HCT116 (cell line): Measurements from ENCODE around the gene POF1B.
"Not testable (repeated sequence)": the region's sequence is repeated elsewhere in the genome, so short reads cannot be mapped to it uniquely, and the experiment has no call there.

Experiments
- CTCF ChIP-seq, 3 experiments: fragments of 200-600 bp in 1 of 3; sonication (generic) in 1 of 3; IDR thresholded peaks in 2 of 3; conservative IDR thresholded peaks in 1 of 3; 2 replicates each; pipeline ENCODE4 v1.5.1; 2012 to 2017; ENCODE audit warnings: low read depth in 2 of 3, low read length in 2 of 3, antibody characterized with exemption in 1 of 3, borderline replicate concordance in 1 of 3, control low read depth in 1 of 3, mild to moderate bottlenecking in 1 of 3, mixed read lengths in 1 of 3, mixed run types in 1 of 3, moderate library complexity in 1 of 3; ENCODE audit not compliant: insufficient read depth in 1 of 3
- EZH2 ChIP-seq: fragments of 200-600 bp; sonication (generic); IDR thresholded peaks from 2 replicates; pipeline ENCODE4 v1.6.1; 2017; ENCODE audit warnings: antibody characterized with exemption, mixed run types
- JUND ChIP-seq: IDR thresholded peaks from 2 replicates; pipeline ENCODE4 v1.6.1; 2012
- POLR2A ChIP-seq: IDR thresholded peaks from 2 replicates; pipeline ENCODE4 v1.7.0; 2011; ENCODE audit warnings: borderline replicate concordance; ENCODE audit not compliant: insufficient read depth, insufficient read length; ENCODE audit errors: extremely low read depth
- RAD21 ChIP-seq: IDR thresholded peaks from 2 replicates; pipeline ENCODE4 v1.6.1; 2012; ENCODE audit warnings: low read depth, mild to moderate bottlenecking
- ZNF274 ChIP-seq: fragments of 200-500 bp; sonication (Bioruptor generic); IDR thresholded peaks from 2 replicates; pipeline ENCODE4 v1.6.1; 2014; ENCODE audit warnings: mild to moderate bottlenecking, low read depth, low read length, inconsistent platforms
- TF ChIP-seq, protein P1 (sequence below): IDR thresholded peaks from 2 replicates; pipeline ENCODE4 v1.6.1; 2012; ENCODE audit warnings: low read depth

DNA sequence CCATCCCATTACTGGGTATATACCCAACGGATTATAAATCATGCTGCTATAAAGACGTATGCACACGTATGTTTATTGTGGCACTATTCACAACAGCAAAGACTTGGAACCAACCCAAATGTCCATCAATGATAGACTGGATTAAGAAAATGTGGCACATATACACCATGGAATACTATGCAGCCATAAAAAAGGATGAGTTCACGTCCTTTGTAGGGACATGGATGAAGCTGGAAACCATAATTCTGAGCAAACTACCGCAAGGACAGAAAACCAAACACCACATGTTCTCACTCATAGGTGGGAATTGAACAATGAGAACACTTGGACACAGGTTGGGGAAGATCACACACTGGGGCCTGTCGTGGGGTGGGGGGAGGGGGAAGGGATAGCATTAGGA, 94.2 kb downstream of the POF1B start:
- TF ChIP-seq RAD21; ZNF274; POLR2A; EZH2; CTCF (IDR thresholded peaks at IDR 0.05 in 2 of 3, conservative IDR thresholded peaks at IDR 0.05 in 1 of 3; ENCODE audit: borderline replicate concordance in 1 of 3, insufficient read depth in 1 of 3, low read depth in 2 of 3, low read length in 2 of 3); JUND: not testable (repeated sequence)
- TF ChIP-seq, protein P1, sequence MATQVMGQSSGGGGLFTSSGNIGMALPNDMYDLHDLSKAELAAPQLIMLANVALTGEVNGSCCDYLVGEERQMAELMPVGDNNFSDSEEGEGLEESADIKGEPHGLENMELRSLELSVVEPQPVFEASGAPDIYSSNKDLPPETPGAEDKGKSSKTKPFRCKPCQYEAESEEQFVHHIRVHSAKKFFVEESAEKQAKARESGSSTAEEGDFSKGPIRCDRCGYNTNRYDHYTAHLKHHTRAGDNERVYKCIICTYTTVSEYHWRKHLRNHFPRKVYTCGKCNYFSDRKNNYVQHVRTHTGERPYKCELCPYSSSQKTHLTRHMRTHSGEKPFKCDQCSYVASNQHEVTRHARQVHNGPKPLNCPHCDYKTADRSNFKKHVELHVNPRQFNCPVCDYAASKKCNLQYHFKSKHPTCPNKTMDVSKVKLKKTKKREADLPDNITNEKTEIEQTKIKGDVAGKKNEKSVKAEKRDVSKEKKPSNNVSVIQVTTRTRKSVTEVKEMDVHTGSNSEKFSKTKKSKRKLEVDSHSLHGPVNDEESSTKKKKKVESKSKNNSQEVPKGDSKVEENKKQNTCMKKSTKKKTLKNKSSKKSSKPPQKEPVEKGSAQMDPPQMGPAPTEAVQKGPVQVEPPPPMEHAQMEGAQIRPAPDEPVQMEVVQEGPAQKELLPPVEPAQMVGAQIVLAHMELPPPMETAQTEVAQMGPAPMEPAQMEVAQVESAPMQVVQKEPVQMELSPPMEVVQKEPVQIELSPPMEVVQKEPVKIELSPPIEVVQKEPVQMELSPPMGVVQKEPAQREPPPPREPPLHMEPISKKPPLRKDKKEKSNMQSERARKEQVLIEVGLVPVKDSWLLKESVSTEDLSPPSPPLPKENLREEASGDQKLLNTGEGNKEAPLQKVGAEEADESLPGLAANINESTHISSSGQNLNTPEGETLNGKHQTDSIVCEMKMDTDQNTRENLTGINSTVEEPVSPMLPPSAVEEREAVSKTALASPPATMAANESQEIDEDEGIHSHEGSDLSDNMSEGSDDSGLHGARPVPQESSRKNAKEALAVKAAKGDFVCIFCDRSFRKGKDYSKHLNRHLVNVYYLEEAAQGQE: not testable (repeated sequence)
